ENCODE measurements around the gene AMDHD2.
"Not testable (repeated sequence)": the region's sequence is repeated elsewhere in the genome, so short reads cannot be mapped to it uniquely, and the experiment has no call there.

Gene AMDHD2

GRCh38 chr16:2580143-2580542 lies 60.0 kb downstream of the AMDHD2 start:
- CTCF ChIA-PET; DNase-seq (ENCODE audit: extremely low spot score); POLR2A ChIA-PET: not testable (repeated sequence)

GRCh38 chr16:2580818-2581217 lies 60.6 kb downstream of the AMDHD2 start:
- POLR2A ChIA-PET; CTCF ChIA-PET; DNase-seq (ENCODE audit: extremely low spot score): not testable (repeated sequence)

All from GM10248 (cell line).